Endodermal cell (in vitro differentiated cells): ENCODE measurements around the gene RPS6KB2. TPM values are rescaled to one million over a fixed set of nuclear protein-coding genes. Genes with fewer than 3 reads are reported as not detected.

Source experiments
- DNase-seq: peaks from one replicate; pipeline ENCODE4 v3.0.0-alpha.2; 2017
- H3K27ac ChIP-seq: 2 replicates; pipeline ENCODE4 v1.5.1; 2013; ENCODE audit warnings: mild to moderate bottlenecking, low read depth, low read length, moderate library complexity
- H3K27me3 ChIP-seq: 2 replicates; pipeline ENCODE4 v1.6.1; 2013; ENCODE audit warnings: mild to moderate bottlenecking, low read length, moderate library complexity; ENCODE audit not compliant: insufficient read depth, control insufficient read depth, poor library complexity, severe bottlenecking
- H3K36me3 ChIP-seq: 2 replicates; pipeline ENCODE4 v1.7.0; 2013; ENCODE audit warnings: mild to moderate bottlenecking, low read length, moderate library complexity; ENCODE audit not compliant: control insufficient read depth, insufficient read depth
- H3K4me1 ChIP-seq: one replicate; pipeline ENCODE4 v1.7.0; 2013; ENCODE audit warnings: low read length; ENCODE audit not compliant: control insufficient read depth, insufficient read depth
- H3K4me3 ChIP-seq: 2 replicates; pipeline ENCODE4 v1.5.1; 2013; ENCODE audit warnings: mild to moderate bottlenecking, low read length, moderate library complexity
- H3K9ac ChIP-seq: 2 replicates; pipeline ENCODE4 v1.6.1; 2013; ENCODE audit warnings: mild to moderate bottlenecking, low read length, moderate library complexity; ENCODE audit not compliant: poor library complexity, severe bottlenecking; ENCODE audit errors: extremely low read depth
- H3K9me3 ChIP-seq: 2 replicates; pipeline ENCODE4 v1.6.1; 2013; ENCODE audit warnings: mild to moderate bottlenecking, low read length, moderate library complexity; ENCODE audit not compliant: control insufficient read depth
- H3K27ac Mint-ChIP-seq: 2 replicates; pipeline ENCODE4 v1.8.0; 2020; ENCODE audit warnings: mixed read lengths
- H3K27me3 Mint-ChIP-seq: 2 replicates; pipeline ENCODE4 v1.8.0; 2021; ENCODE audit warnings: mild to moderate bottlenecking, mixed read lengths; ENCODE audit not compliant: insufficient read depth
- H3K36me3 Mint-ChIP-seq: 2 replicates; pipeline ENCODE4 v1.8.0; 2020; ENCODE audit warnings: low read depth, mixed read lengths
- H3K4me1 Mint-ChIP-seq: 2 replicates; pipeline ENCODE4 v1.8.0; 2020; ENCODE audit warnings: mixed read lengths
- H3K4me3 Mint-ChIP-seq: 2 replicates; pipeline ENCODE4 v1.8.0; 2020; ENCODE audit warnings: mild to moderate bottlenecking, moderate library complexity, mixed read lengths
- H3K9me3 Mint-ChIP-seq: 2 replicates; pipeline ENCODE4 v1.8.0; 2020; ENCODE audit warnings: mild to moderate bottlenecking, mixed read lengths
- CTCF ChIP-seq: fragments of 200-600 bp; sonication (generic); conservative IDR thresholded peaks from 2 replicates; pipeline ENCODE4 v1.5.0; 2021; ENCODE audit warnings: antibody characterized with exemption, mild to moderate bottlenecking
- WGBS, 2 experiments: methylation state at CpG; one replicate each; pipeline versions ENCODE4 v1.1.5 to v1.1.7; 2013; ENCODE audit warnings: missing lambda C conversion rate in 2 of 2, mixed read lengths in 1 of 2; ENCODE audit not compliant: insufficient coverage in 1 of 2, insufficient read length in 1 of 2; 5-methylcytosine and 5-hydroxymethylcytosine counted together
- total RNA-seq, 2 donors: library from RNA; stranded (reverse); fragmentation: NEBNext Ultra II Directional in 1 of 2; extraction: Animal tissue kit (Norgen Biotek cat#: 25700) in 1 of 2; gene quantifications; 2 replicates in 1 of 2; 3 replicates in 1 of 2; pipeline ENCODE4 v1.2.1, GENCODE V29; 2021

The RPS6KB2 gene
- total RNA-seq, 2 donors from 2014 or later, result 47.0 to 51.8 TPM

DNA sequence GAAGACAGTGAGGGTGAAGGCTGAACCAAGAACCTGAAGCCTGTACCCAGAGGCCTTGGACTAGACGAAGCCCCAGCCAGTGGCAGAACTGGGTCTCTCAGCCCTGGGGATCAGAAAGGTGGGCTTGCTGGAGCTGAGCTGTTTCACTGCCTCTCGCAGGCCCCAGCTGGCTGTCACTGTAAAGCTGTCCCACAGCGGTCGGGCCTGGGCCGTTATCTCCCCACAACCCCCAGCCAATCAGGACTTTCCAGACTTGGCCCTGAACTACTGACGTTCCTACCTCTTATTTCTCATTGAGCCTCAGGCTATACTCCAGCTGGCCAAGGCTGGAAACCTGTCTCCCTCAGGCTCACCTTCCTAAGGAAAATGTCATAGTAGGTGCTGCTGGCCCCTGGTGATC lies 30.8 kb upstream of the RPS6KB2 start:
- Mint-ChIP-seq H3K4me1 (peaks cover 14% of the 10 kb centered on the region), H3K27ac (no peak overlapping the region), H3K4me3 (no peak overlapping the region), H3K27me3 (no peaks in the 10 kb centered on the region), H3K9me3 (no peaks in the 10 kb centered on the region), H3K36me3 (peaks cover 43% of the 10 kb centered on the region)
- Histone ChIP-seq H3K4me1 (peaks cover 10% of the 10 kb centered on the region), H3K9ac (no peak overlapping the region), H3K27me3 (no peaks in the 10 kb centered on the region), H3K9me3 (no peaks in the 10 kb centered on the region), H3K4me3 (no peak overlapping the region), H3K36me3 (peaks cover 40% of the 10 kb centered on the region), H3K27ac (no peak overlapping the region)
- no peak for TF ChIP-seq CTCF
- DNase-seq, result no peak
- WGBS, 2 experiments, result 93 to 96% methylated on average over 5 to 6 of the region's 6 CpGs

DNA sequence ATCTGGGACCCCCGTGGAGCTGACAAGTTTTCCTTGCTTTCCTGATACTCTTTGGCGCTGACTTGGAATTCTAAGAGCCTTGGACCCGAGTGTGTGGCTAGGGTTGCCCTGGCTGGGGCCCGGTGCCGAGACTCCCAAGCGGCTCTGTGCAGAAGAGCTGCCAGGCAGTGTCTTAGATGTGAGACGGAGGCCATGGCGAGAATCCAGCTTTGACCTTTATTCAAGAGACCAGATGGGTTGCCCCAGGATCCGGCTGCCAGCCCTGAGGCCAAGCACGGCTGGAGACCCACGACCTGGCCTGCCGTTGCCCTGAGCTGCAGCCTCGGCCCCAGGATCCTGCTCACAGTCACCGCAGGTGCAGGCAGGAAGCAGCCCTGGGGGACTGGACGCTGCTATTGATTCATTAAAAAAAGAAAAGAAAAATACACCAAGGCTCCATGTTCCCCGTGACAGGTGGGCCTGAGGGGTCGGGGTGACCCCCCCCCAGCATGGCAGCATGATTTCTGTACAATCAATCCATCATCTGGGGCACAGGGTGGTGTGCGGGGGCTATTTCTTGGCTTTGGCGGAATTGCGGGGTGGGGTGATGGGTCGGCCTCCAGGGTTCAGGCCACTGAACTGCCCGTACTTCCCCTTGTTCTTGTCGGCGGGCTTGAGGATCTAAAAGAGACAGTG lies 30.2 kb upstream of the RPS6KB2 start:
- H3K4me1 Mint-ChIP-seq, result peaks cover 12% of the 10 kb centered on the region
- Histone ChIP-seq H3K4me1 (peaks cover 10% of the 10 kb centered on the region), H3K9me3 (no peaks in the 10 kb centered on the region), H3K27me3 (no peaks in the 10 kb centered on the region), H3K9ac (no peak overlapping the region), H3K27ac (no peak overlapping the region), H3K4me3 (no peak overlapping the region), H3K36me3 (peaks cover 40% of the 10 kb centered on the region)
- no peaks in the 10 kb centered on the region for H3K27me3 Mint-ChIP-seq
- H3K9me3 Mint-ChIP-seq, result no peaks in the 10 kb centered on the region
- H3K4me3 Mint-ChIP-seq, result no peak overlapping the region
- peaks cover 41% of the 10 kb centered on the region for H3K36me3 Mint-ChIP-seq
- no peak for DNase-seq
- no peak for TF ChIP-seq CTCF
- H3K27ac Mint-ChIP-seq, result no peak overlapping the region
- WGBS, 2 experiments, result 94 to 96% methylated on average over 19 to 24 of the region's 24 CpGs

DNA sequence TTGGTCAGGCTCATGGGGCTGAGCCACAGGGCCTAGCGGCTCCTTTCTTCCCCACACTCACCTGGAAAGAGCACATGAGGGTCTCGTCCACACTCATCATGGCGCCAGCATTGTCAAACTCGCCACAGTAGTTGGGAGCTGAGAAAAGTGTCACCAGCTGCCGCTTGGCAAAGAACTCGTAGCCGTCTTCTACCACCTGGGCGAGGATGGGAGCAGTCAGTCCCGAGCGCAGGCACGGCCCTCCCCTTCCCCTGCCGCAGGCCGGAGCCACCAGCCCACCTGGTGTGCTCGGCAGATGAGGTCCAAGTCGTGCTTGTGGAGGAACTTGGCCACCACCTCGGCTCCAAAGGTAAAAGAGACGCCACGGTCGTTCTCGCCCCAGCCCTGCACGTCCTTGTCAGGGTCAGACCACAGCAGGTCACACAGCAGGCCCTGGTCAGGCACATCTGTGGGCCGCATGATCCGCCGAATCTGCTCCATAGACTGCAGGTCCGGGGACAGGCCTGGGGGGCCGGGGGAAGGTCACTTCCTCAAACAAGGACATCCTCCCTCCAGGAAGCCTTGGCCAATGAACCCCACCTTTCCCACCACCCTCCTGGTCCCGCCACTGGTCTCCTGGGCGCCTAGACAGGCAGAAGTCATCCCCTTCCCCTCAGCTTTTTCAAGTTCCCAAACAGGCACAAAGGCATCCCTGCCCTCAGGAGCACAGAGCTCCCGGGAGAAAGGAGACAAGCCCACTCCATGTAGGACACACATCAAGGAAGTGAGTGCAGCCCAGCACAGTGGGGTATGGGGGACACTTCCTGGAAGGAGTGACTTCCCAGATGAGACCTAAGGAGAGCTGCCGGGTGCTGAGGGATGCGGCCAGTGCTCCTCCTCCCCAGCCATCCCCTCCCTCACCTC lies 29.4 kb upstream of the RPS6KB2 start:
- Histone ChIP-seq H3K36me3 (peaks cover 38% of the 10 kb centered on the region), H3K27ac (no peak overlapping the region), H3K27me3 (no peaks in the 10 kb centered on the region), H3K4me3 (no peak overlapping the region), H3K4me1 (peaks cover 10% of the 10 kb centered on the region), H3K9ac (no peak overlapping the region), H3K9me3 (no peaks in the 10 kb centered on the region)
- no peak for TF ChIP-seq CTCF
- Mint-ChIP-seq H3K9me3 (no peaks in the 10 kb centered on the region), H3K27ac (no peak overlapping the region), H3K27me3 (no peaks in the 10 kb centered on the region), H3K4me1 (peaks cover 12% of the 10 kb centered on the region), H3K36me3 (peaks cover 38% of the 10 kb centered on the region), H3K4me3 (no peak overlapping the region)
- 92 to 94% methylated on average over 25 to 31 of the region's 31 CpGs for WGBS, 2 experiments
- no peak for DNase-seq
